ENCODE data around the gene C11orf24. TPM values are rescaled to one million over a fixed set of nuclear protein-coding genes. Genes with fewer than 3 reads are reported as not detected.

Gene C11orf24
- total RNA-seq, 1 experiment from 2014 or later = 37.7 TPM

GRCh38 chr11:68258363-68258765, 13.4 kb downstream of the C11orf24 start:
- H3K4me2 ChIP-seq = no peak overlapping the region
- H3K79me2 ChIP-seq (ENCODE audit: low read depth) = no peaks in the 10 kb centered on the region
- no peaks in the 10 kb centered on the region for H3K36me3 ChIP-seq (ENCODE audit: low read depth)
- ChIA-PET POLR2A (ENCODE audit: unreplicated experiment) (no interaction called here), CTCF (interaction anchor here (0.5 to 1.7 kb wide), 2 partner anchors 40 to 147 kb away, joined by 5 to 15 read pairs; no protein-coding TSS in a partner anchor)
- no peaks in the 10 kb centered on the region for H3K9me2 ChIP-seq (ENCODE audit: insufficient read depth)
- H3K4me1 ChIP-seq (replicated peaks; ENCODE audit: insufficient read depth) = no peaks in the 10 kb centered on the region; the same call in 1 of the 2 replicates
- DNase-seq = no peak
- H3F3A ChIP-seq (ENCODE audit: insufficient read depth, low read depth) = peaks cover 5% of the 10 kb centered on the region; the same call in 1 of the 2 replicates
- H3K27me3 ChIP-seq (ENCODE audit: insufficient read depth, low read depth) = no peaks in the 10 kb centered on the region
- H3K4me3 ChIP-seq = no peak overlapping the region
- H3K27ac ChIP-seq = no peak overlapping the region
- no TSS peak for BruUV-seq (replicated peaks)
- H3K9me3 ChIP-seq (ENCODE audit: insufficient read depth, low read depth) = no peaks in the 10 kb centered on the region
- no peak overlapping the region for H2AFZ ChIP-seq
- TF ChIP-seq, protein P1, sequence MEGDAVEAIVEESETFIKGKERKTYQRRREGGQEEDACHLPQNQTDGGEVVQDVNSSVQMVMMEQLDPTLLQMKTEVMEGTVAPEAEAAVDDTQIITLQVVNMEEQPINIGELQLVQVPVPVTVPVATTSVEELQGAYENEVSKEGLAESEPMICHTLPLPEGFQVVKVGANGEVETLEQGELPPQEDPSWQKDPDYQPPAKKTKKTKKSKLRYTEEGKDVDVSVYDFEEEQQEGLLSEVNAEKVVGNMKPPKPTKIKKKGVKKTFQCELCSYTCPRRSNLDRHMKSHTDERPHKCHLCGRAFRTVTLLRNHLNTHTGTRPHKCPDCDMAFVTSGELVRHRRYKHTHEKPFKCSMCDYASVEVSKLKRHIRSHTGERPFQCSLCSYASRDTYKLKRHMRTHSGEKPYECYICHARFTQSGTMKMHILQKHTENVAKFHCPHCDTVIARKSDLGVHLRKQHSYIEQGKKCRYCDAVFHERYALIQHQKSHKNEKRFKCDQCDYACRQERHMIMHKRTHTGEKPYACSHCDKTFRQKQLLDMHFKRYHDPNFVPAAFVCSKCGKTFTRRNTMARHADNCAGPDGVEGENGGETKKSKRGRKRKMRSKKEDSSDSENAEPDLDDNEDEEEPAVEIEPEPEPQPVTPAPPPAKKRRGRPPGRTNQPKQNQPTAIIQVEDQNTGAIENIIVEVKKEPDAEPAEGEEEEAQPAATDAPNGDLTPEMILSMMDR (conservative IDR thresholded peaks at IDR 0.05) = no peak
- intact Hi-C loops (cut with micrococcal nuclease; ENCODE audit: unreplicated experiment) = no loop called here
- H4K20me1 ChIP-seq (ENCODE audit: insufficient read depth) = no peaks in the 10 kb centered on the region

DNA sequence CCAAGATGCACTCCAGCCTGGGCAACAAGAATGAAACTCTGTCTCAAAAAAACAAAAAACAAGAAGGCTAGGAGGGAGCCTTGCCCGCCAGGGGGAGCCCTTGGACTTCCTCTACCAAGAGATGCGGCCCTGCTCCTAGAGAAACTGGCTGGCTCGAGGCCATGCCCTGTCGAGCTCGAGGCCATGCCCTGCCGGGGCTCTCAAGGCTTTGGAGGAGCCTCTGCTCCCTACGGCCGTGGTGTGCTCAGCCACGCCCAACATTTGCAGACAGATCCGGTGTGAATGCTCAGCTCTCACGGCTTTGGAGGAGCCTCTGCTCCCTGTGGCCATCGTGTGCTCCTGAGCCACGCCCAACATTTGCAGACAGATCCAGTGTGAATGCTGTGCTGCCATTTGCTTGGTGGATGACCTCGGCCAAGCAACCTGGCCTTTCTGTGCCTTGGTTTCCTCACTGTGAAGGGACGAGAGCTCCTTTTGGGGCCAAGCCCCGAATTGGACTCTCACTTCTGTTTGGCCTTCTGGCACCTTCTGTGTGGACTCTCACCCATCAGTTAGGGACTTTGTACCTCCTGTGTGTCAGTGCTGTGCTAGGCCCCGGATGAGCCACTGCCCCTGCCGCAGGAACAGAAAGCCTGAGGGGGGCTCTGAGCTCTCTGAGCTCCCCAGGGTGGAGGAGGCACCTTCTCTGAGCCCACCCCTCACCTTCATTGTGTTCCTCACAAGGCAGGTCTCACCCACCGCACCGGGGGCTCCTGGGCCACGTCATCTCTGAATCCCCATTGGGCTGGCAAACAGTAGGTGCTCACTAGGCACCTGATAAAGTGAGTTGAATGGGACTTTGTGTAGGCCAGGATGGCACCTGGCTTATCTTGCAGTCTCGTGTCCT, 14.1 kb downstream of the C11orf24 start:
- Histone ChIP-seq H3F3A (ENCODE audit: insufficient read depth, low read depth) (peaks cover 5% of the 10 kb centered on the region; the same call in 1 of the 2 replicates), H3K9me2 (ENCODE audit: insufficient read depth) (no peaks in the 10 kb centered on the region), H3K79me2 (ENCODE audit: low read depth) (no peaks in the 10 kb centered on the region), H3K36me3 (ENCODE audit: low read depth) (no peaks in the 10 kb centered on the region), H3K27me3 (ENCODE audit: insufficient read depth, low read depth) (no peaks in the 10 kb centered on the region), H3K9me3 (ENCODE audit: insufficient read depth, low read depth) (no peaks in the 10 kb centered on the region), H3K4me3 (no peak overlapping the region), H3K4me2 (peak overlapping the region; percentile 55), H3K4me1 (replicated peaks; ENCODE audit: insufficient read depth) (no peaks in the 10 kb centered on the region; the same call in 1 of the 2 replicates), H2AFZ (no peak overlapping the region), H4K20me1 (ENCODE audit: insufficient read depth) (no peaks in the 10 kb centered on the region), H3K27ac (no peak overlapping the region)
- TSS peak; percentile 7 for BruUV-seq (replicated peaks)
- TF ChIP-seq, protein P1 (conservative IDR thresholded peaks at IDR 0.05) = peak; percentile 95
- TF ChIP-seq EZH2 (IDR thresholded peaks at IDR 0.05; ENCODE audit: low read depth) = no peak
- peak; percentile 86 to 96 for DNase-seq
- ChIA-PET CTCF (interaction anchor here (0.6 to 1.7 kb wide), 3 partner anchors 8 to 191 kb away, joined by 3 to 15 read pairs (median 4); no protein-coding TSS in a partner anchor), POLR2A (ENCODE audit: unreplicated experiment) (interaction anchor here (0.5 to 1.0 kb wide), 3 partner anchors 14 to 122 kb away, joined by 4 to 7 read pairs (median 5); partner anchors contain the start of gene C11orf24)
- intact Hi-C loops (cut with micrococcal nuclease; ENCODE audit: unreplicated experiment) = loop anchor here (1.0 kb wide), 4 partner anchors 40 to 190 kb away; no protein-coding TSS in a partner anchor

GRCh38 chr11:68256331-68256741, 15.4 kb downstream of the C11orf24 start:
- TF ChIP-seq, protein P1 (conservative IDR thresholded peaks at IDR 0.05) = no peak
- TF ChIP-seq EZH2 (IDR thresholded peaks at IDR 0.05; ENCODE audit: low read depth) = no peak
- no TSS peak for BruUV-seq (replicated peaks)
- no peaks in the 10 kb centered on the region for H3K27me3 ChIP-seq (ENCODE audit: insufficient read depth, low read depth)
- H3K9me3 ChIP-seq (ENCODE audit: insufficient read depth, low read depth) = no peaks in the 10 kb centered on the region
- no peak overlapping the region for H3K4me2 ChIP-seq
- no peak overlapping the region for H2AFZ ChIP-seq
- no peaks in the 10 kb centered on the region for H4K20me1 ChIP-seq (ENCODE audit: insufficient read depth)
- H3K4me1 ChIP-seq (replicated peaks; ENCODE audit: insufficient read depth) = no peaks in the 10 kb centered on the region; the same call in 1 of the 2 replicates
- H3K9me2 ChIP-seq (ENCODE audit: insufficient read depth) = no peaks in the 10 kb centered on the region
- ChIA-PET POLR2A (ENCODE audit: unreplicated experiment) (no interaction called here), CTCF (interaction anchor here (1.1 kb wide), 1 partner anchor 41 kb away, joined by 6 read pairs; no protein-coding TSS in a partner anchor)
- H3F3A ChIP-seq (ENCODE audit: insufficient read depth, low read depth) = peaks cover 5% of the 10 kb centered on the region; the same call in 1 of the 2 replicates
- intact Hi-C loops (cut with micrococcal nuclease; ENCODE audit: unreplicated experiment) = no loop called here
- H3K4me3 ChIP-seq = no peak overlapping the region
- no peaks in the 10 kb centered on the region for H3K36me3 ChIP-seq (ENCODE audit: low read depth)
- DNase-seq = no peak
- no peaks in the 10 kb centered on the region for H3K79me2 ChIP-seq (ENCODE audit: low read depth)
- H3K27ac ChIP-seq = no peak overlapping the region
